ENCODE results near the gene LAMA2.

DNA sequence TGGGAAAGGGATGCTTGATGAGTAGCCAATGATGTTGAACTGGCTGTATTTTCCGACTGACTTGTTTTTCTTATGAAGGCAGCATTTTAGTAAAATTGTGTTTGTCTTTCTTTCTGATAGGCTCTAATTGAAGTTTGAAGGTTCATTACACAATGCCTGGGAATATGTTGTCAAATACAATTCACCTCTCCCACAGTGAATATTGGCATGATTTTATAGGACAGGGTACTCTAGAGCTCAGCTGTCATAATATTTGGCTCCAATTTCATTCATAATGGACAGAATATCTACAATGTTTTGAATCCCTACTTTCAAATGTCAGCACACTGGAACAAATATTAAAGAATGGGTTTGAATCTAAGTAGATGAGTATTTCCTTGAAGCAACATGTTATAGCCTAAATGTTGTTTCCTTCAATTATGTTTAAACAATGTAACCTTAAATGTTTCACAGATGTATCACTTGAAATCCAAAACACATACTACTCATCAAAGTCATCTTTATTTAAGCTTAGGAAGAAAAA, 81.4 kb downstream of the LAMA2 start:
- TF ChIP-seq, protein P1, sequence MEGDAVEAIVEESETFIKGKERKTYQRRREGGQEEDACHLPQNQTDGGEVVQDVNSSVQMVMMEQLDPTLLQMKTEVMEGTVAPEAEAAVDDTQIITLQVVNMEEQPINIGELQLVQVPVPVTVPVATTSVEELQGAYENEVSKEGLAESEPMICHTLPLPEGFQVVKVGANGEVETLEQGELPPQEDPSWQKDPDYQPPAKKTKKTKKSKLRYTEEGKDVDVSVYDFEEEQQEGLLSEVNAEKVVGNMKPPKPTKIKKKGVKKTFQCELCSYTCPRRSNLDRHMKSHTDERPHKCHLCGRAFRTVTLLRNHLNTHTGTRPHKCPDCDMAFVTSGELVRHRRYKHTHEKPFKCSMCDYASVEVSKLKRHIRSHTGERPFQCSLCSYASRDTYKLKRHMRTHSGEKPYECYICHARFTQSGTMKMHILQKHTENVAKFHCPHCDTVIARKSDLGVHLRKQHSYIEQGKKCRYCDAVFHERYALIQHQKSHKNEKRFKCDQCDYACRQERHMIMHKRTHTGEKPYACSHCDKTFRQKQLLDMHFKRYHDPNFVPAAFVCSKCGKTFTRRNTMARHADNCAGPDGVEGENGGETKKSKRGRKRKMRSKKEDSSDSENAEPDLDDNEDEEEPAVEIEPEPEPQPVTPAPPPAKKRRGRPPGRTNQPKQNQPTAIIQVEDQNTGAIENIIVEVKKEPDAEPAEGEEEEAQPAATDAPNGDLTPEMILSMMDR (IDR thresholded peaks at IDR 0.05): no peak
- TF ChIP-seq POLR2AphosphoS5 (IDR thresholded peaks at IDR 0.05; ENCODE audit: low read depth, low read length) (no peak), EZH2phosphoT487 (IDR thresholded peaks at IDR 0.05; ENCODE audit: borderline replicate concordance, low read depth) (no peak)

Measured in SK-N-SH (cell line).